Adrenal gland (tissue), 12 donors: ENCODE results near the gene APH1A. TPM values are rescaled to one million over a fixed set of nuclear protein-coding genes. Genes with fewer than 3 reads are reported as not detected.
A peak's percentile ranks its signal among the peaks of the same experiment; 100 is the strongest.
"Not testable (repeated sequence)": the region's sequence is repeated elsewhere in the genome, so short reads cannot be mapped to it uniquely, and the experiment has no call there.

Experiments used
- DNase-seq, 7 donors: peaks; one replicate each; pipeline ENCODE4 v3.0.0-alpha.2; 2019 to 2020
- H3K27ac ChIP-seq, 5 donors: fragments of 200-600 bp; sonication (generic) in 4 of 5; 1 replicate in 3 of 5; 2 replicates in 2 of 5; pipeline versions ENCODE4 v1.5.1 to v1.8.0; 2016 to 2020; ENCODE audit warnings: mild to moderate bottlenecking in 1 of 5
- H3K27me3 ChIP-seq: fragments of 200-600 bp; 2 replicates; pipeline ENCODE4 v1.8.0; 2021
- H3K36me3 ChIP-seq, 2 donors: fragments of 200-600 bp; replicated peaks in 1 of 2; 1 replicate in 1 of 2; 2 replicates in 1 of 2; pipeline versions ENCODE4 v1.5.1 to v1.8.0; 2018 to 2022
- H3K4me1 ChIP-seq, 2 donors: fragments of 200-600 bp; replicated peaks in 1 of 2; 1 replicate in 1 of 2; 2 replicates in 1 of 2; pipeline versions ENCODE4 v1.5.1 to v1.8.0; 2018 to 2021
- H3K4me3 ChIP-seq, 4 donors: fragments of 200-600 bp; sonication (generic) in 3 of 4; one replicate each; pipeline ENCODE4 v1.5.1; 2016 to 2018
- H3K9me3 ChIP-seq, 3 donors: fragments of 200-600 bp; sonication (generic) in 1 of 3; replicated peaks in 1 of 3; 1 replicate in 2 of 3; 2 replicates in 1 of 3; pipeline versions ENCODE4 v1.5.1 to v1.8.0; 2016 to 2021
- CTCF ChIP-seq, 6 experiments: fragments of 450-650 bp in 4 of 6; fragments of 200-600 bp in 2 of 6; sonication (generic) in 1 of 6; IDR thresholded peaks; 1 replicate in 5 of 6; 2 replicates in 1 of 6; pipeline versions ENCODE4 v1.5.1 to v1.8.0; 2016 to 2021; ENCODE audit warnings: antibody characterized with exemption in 6 of 6, mild to moderate bottlenecking in 2 of 6, moderate library complexity in 1 of 6
- POLR2A ChIP-seq, 2 donors: fragments of 450-650 bp; IDR thresholded peaks; one replicate each; pipeline ENCODE4 v1.6.1; 2017; ENCODE audit warnings: antibody characterized with exemption in 2 of 2, mild to moderate bottlenecking in 2 of 2, moderate library complexity in 1 of 2
- WGBS, 4 donors: extraction: QIAGEN DNeasy Blood & Tissue Kit in 2 of 4; methylation state at CpG; one replicate each; pipeline versions ENCODE4 v1.1.5 to v1.1.7; 2013 to 2017; 5-methylcytosine and 5-hydroxymethylcytosine counted together
- intact Hi-C, 2 donors: fragments of 100-400 bp; cut with DNase I; formaldehyde crosslinking; loops; one replicate each; pipeline versions ENCODE4 v1.14.1 to v1.15.0; 2022 to 2023
- polyA plus RNA-seq, 3 donors: library from polyadenylated mRNA; stranded (reverse); fragments of 200-250 nt in 2 of 3; fragments of 350-450 nt in 1 of 3; fragmentation: Illumina TruSeq in 1 of 3; extraction: RNeasy Lipid Tissue Mini Kit (QIAGEN cat#74804) in 1 of 3; gene quantifications; one replicate each; pipeline ENCODE4 v1.2.3, GENCODE V29; 2013 to 2014
- total RNA-seq, 9 donors: library from RNA; depleted of rRNA in 4 of 9; stranded (reverse); fragments of >200 nt in 4 of 9; fragments of 120-200 nt in 1 of 9; fragmentation: NEBNext Ultra II Directional in 1 of 9; extraction: Animal tissue kit (Norgen Biotek cat#: 25700) in 1 of 9; gene quantifications; one replicate each; pipeline versions ENCODE4 v1.1.0 to v1.2.4, GENCODE V29; 2013 to 2023
- donor health status: healthy with polysubstance abuse.
- donor health status: Bipolar disorder and iron deficiency.
- donor health status: DM: yes; HTN: yes; CAD: no.
- donor health status: DM: no; HTN: no; CAD: no.
- donor health status: DM: no; HTN: no; CAD: no.
- donor health status: DM: yes; HTN: yes; CAD: no.

Gene APH1A
- total and polyA plus RNA-seq, 12 donors: 59.4 to 179 (median 114) TPM

- Histone ChIP-seq H3K36me3 (peaks cover 0 to 11% of the 10 kb centered on the region in 2 donors), H3K27ac (no peak overlapping the region), H3K4me1 (no peaks in the 10 kb centered on the region), H3K27me3 (no peaks in the 10 kb centered on the region), H3K4me3 (no peak overlapping the region), H3K9me3 (no peaks in the 10 kb centered on the region)
- WGBS, 4 donors: 79 to 87% (median 82%) methylated on average over 9 to 10 of the region's 10 CpGs
- TF ChIP-seq CTCF (IDR thresholded peaks at IDR 0.05) (no peak), POLR2A (IDR thresholded peaks at IDR 0.05) (no peak)
- no peak for DNase-seq
- intact Hi-C loops: no loop called here
These were observed 41.1 kb upstream of the APH1A start for GRCh38 chr1:150309758-150310508.

- H3K4me3 ChIP-seq, H3K27me3 ChIP-seq, H3K27ac ChIP-seq, DNase-seq, H3K9me3 ChIP-seq, H3K4me1 ChIP-seq, intact Hi-C loops: not testable (repeated sequence)
- 90 to 95% (median 95%) methylated on average over 7 to 9 of the region's 9 CpGs for WGBS, 4 donors
- H3K36me3 ChIP-seq: peaks cover 0 to 11% of the 10 kb centered on the region in 2 donors
These were observed 39.8 kb upstream of the APH1A start for GRCh38 chr1:150308585-150308984.

- TF ChIP-seq POLR2A (IDR thresholded peaks at IDR 0.05): no peak
- TF ChIP-seq CTCF (IDR thresholded peaks at IDR 0.05): no peak
- intact Hi-C loops: no loop called here
- DNase-seq: no peak
- peaks cover 3 to 17% of the 10 kb centered on the region in 2 donors for H3K4me1 ChIP-seq
- H3K4me3 ChIP-seq: no peak overlapping the region
- 44 to 63% (median 53%) methylated on average over 2 of the region's 2 CpGs for WGBS, 4 donors
- H3K27me3 ChIP-seq: no peaks in the 10 kb centered on the region
- peaks cover 0 to 30% of the 10 kb centered on the region in 2 donors for H3K36me3 ChIP-seq
- peak overlapping the region; percentile 66 to 95 (median 86) for H3K27ac ChIP-seq
- no peaks in the 10 kb centered on the region for H3K9me3 ChIP-seq
These were observed 34.1 kb upstream of the APH1A start for GRCh38 chr1:150302902-150303301.

GRCh38 chr1:150302338-150302737 is 33.5 kb upstream of the APH1A start:
- H3K4me1 ChIP-seq: peaks cover 3 to 17% of the 10 kb centered on the region in 2 donors
- DNase-seq: peak; percentile 86 to 98 (median 93)
- TF ChIP-seq POLR2A (IDR thresholded peaks at IDR 0.05) (peak in 1 of 2 donors; percentile 67), CTCF (IDR thresholded peaks at IDR 0.05) (no peak)
- intact Hi-C loops: no loop called here
- no peaks in the 10 kb centered on the region for H3K27me3 ChIP-seq
- H3K9me3 ChIP-seq: no peaks in the 10 kb centered on the region
- H3K4me3 ChIP-seq: no peak overlapping the region
- peak overlapping the region; percentile 84 to 95 (median 94) for H3K27ac ChIP-seq
- 47 to 66% (median 51%) methylated on average over 3 to 6 of the region's 6 CpGs for WGBS, 4 donors
- H3K36me3 ChIP-seq: peaks cover 0 to 30% of the 10 kb centered on the region in 2 donors

- no peak overlapping the region for H3K4me3 ChIP-seq
- H3K36me3 ChIP-seq: peaks cover 0 to 31% of the 10 kb centered on the region in 2 donors
- WGBS, 4 donors: 90 to 95% (median 92%) methylated on average over 3 of the region's 3 CpGs
- H3K27ac ChIP-seq: no peak overlapping the region
- no peaks in the 10 kb centered on the region for H3K9me3 ChIP-seq
- no peaks in the 10 kb centered on the region for H3K27me3 ChIP-seq
- TF ChIP-seq POLR2A (IDR thresholded peaks at IDR 0.05): no peak
- no peak for TF ChIP-seq CTCF (IDR thresholded peaks at IDR 0.05)
- intact Hi-C loops: no loop called here
- peaks cover 3 to 21% of the 10 kb centered on the region in 2 donors for H3K4me1 ChIP-seq
- DNase-seq: no peak
These were observed 30.9 kb upstream of the APH1A start for GRCh38 chr1:150299716-150300115.
